Measurements from ENCODE around the gene SQOR. TPM values are rescaled to one million over a fixed set of nuclear protein-coding genes. Genes with fewer than 3 reads are reported as not detected.

The SQOR gene
- total and polyA plus RNA-seq, 2 donors (not counting 1 experiment from before 2014, with no cell fraction given): 81.5 to 129 TPM

GRCh38 chr15:45588219-45588875 is 46.5 kb upstream of the SQOR start:
- peak; percentile 17 to 31 for DNase-seq (ENCODE audit: low read depth in 2 of 2)

DNA sequence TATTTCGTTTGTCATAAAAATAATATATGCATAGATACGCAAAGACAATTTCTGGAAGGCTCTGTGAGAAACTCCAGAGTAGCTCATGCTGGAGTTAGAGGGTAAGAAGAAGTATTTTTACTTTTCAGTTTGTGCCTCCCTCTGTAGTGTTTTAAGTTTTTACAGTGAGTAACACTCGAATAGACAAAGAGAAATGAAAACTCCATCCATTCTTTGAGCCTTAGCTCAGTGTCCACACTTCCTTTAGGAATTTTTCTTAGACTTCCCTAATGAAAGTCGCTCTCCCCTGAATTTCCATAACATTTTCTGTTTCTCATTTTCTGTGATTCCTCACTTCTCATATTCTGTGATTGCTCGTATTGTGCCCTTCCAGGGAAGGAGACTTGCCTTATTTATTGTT is 45.6 kb upstream of the SQOR start:
- Histone ChIP-seq H3K4me3 (replicated peaks in 1 of 4; ENCODE audit: control extremely low read depth in 1 of 4, insufficient read depth in 1 of 4, low read depth in 3 of 4, low read length in 4 of 4) (peak overlapping the region; percentile 1 to 87 (median 82)), H2AFZ (ENCODE audit: low read length) (no peak overlapping the region), H3K27ac (ENCODE audit: insufficient read depth, low read length) (no peak overlapping the region), H4K20me1 (ENCODE audit: control insufficient read depth, extremely low read depth, insufficient read depth, low read length) (no peaks in the 10 kb centered on the region), H3K4me2 (ENCODE audit: extremely low read depth, insufficient read depth, low read length) (peak overlapping the region; percentile 96), H3K27me3 (ENCODE audit: control insufficient read depth, insufficient read depth, low read length) (no peaks in the 10 kb centered on the region), H3K9me3 (ENCODE audit: control insufficient read depth, insufficient read depth, low read depth, low read length) (no peaks in the 10 kb centered on the region), H3K9ac (ENCODE audit: insufficient read depth, low read length) (no peak overlapping the region), H3K4me1 (ENCODE audit: control insufficient read depth, extremely low read depth, insufficient read depth, low read length) (no peaks in the 10 kb centered on the region), H3K36me3 (ENCODE audit: control insufficient read depth, insufficient read depth, low read length) (no peaks in the 10 kb centered on the region), H3K79me2 (ENCODE audit: control insufficient read depth, insufficient read depth, low read length) (peaks cover 49% of the 10 kb centered on the region)
- TF ChIP-seq EZH2 (IDR thresholded peaks at IDR 0.05; ENCODE audit: low read length, missing control alignments) (no peak), CTCF (conservative IDR thresholded peaks at IDR 0.05 in 1 of 2, IDR thresholded peaks at IDR 0.05 in 1 of 2; ENCODE audit: low read depth in 1 of 2, low read length in 2 of 2) (no peak)
- peak in 1 of 2 donors; percentile 53 for DNase-seq (ENCODE audit: low read depth in 2 of 2)

More at GRCh38 chr15:45588219-45588875, 46.5 kb upstream of the SQOR start:
- H4K20me1 ChIP-seq (ENCODE audit: control insufficient read depth, extremely low read depth, insufficient read depth, low read length): no peaks in the 10 kb centered on the region
- H3K4me1 ChIP-seq (ENCODE audit: control insufficient read depth, extremely low read depth, insufficient read depth, low read length): no peaks in the 10 kb centered on the region
- H3K4me2 ChIP-seq (ENCODE audit: extremely low read depth, insufficient read depth, low read length): peak overlapping the region; percentile 96
- peak overlapping the region; percentile 99 for H3K9ac ChIP-seq (ENCODE audit: insufficient read depth, low read length)
- H3K36me3 ChIP-seq (ENCODE audit: control insufficient read depth, insufficient read depth, low read length): no peaks in the 10 kb centered on the region
- no peaks in the 10 kb centered on the region for H3K9me3 ChIP-seq (ENCODE audit: control insufficient read depth, insufficient read depth, low read depth, low read length)
- H3K4me3 ChIP-seq (replicated peaks in 1 of 4; ENCODE audit: control extremely low read depth in 1 of 4, insufficient read depth in 1 of 4, low read depth in 3 of 4, low read length in 4 of 4): peak overlapping the region; percentile 82 to 87 (median 84)
- H3K79me2 ChIP-seq (ENCODE audit: control insufficient read depth, insufficient read depth, low read length): peaks cover 45% of the 10 kb centered on the region
- TF ChIP-seq EZH2 (IDR thresholded peaks at IDR 0.05; ENCODE audit: low read length, missing control alignments) (no peak), CTCF (conservative IDR thresholded peaks at IDR 0.05 in 1 of 2, IDR thresholded peaks at IDR 0.05 in 1 of 2; ENCODE audit: low read depth in 1 of 2, low read length in 2 of 2) (no peak)
- no peak overlapping the region for H2AFZ ChIP-seq (ENCODE audit: low read length)
- peak overlapping the region; percentile 92 for H3K27ac ChIP-seq (ENCODE audit: insufficient read depth, low read length)
- no peaks in the 10 kb centered on the region for H3K27me3 ChIP-seq (ENCODE audit: control insufficient read depth, insufficient read depth, low read length)

GRCh38 chr15:45594319-45594718 is 40.5 kb upstream of the SQOR start:
- peak in 1 of 2 donors; percentile 40 for DNase-seq (ENCODE audit: low read depth in 2 of 2)
- no peak overlapping the region for H3K4me2 ChIP-seq (ENCODE audit: extremely low read depth, insufficient read depth, low read length)

More at GRCh38 chr15:45594319-45594718, 40.5 kb upstream of the SQOR start:
- no peak overlapping the region for H2AFZ ChIP-seq (ENCODE audit: low read length)
- H3K9ac ChIP-seq (ENCODE audit: insufficient read depth, low read length): no peak overlapping the region
- peaks cover 1% of the 10 kb centered on the region for H3K36me3 ChIP-seq (ENCODE audit: control insufficient read depth, insufficient read depth, low read length)
- no peak overlapping the region for H3K4me3 ChIP-seq (replicated peaks in 1 of 4; ENCODE audit: control extremely low read depth in 1 of 4, insufficient read depth in 1 of 4, low read depth in 3 of 4, low read length in 4 of 4)
- TF ChIP-seq CTCF (conservative IDR thresholded peaks at IDR 0.05 in 1 of 2, IDR thresholded peaks at IDR 0.05 in 1 of 2; ENCODE audit: low read depth in 1 of 2, low read length in 2 of 2): no peak
- no peak for TF ChIP-seq EZH2 (IDR thresholded peaks at IDR 0.05; ENCODE audit: low read length, missing control alignments)
- peaks cover 3% of the 10 kb centered on the region for H4K20me1 ChIP-seq (ENCODE audit: control insufficient read depth, extremely low read depth, insufficient read depth, low read length)
- H3K27ac ChIP-seq (ENCODE audit: insufficient read depth, low read length): no peak overlapping the region
- no peaks in the 10 kb centered on the region for H3K27me3 ChIP-seq (ENCODE audit: control insufficient read depth, insufficient read depth, low read length)
- no peaks in the 10 kb centered on the region for H3K4me1 ChIP-seq (ENCODE audit: control insufficient read depth, extremely low read depth, insufficient read depth, low read length)
- H3K9me3 ChIP-seq (ENCODE audit: control insufficient read depth, insufficient read depth, low read depth, low read length): no peaks in the 10 kb centered on the region
- H3K79me2 ChIP-seq (ENCODE audit: control insufficient read depth, insufficient read depth, low read length): peaks cover 39% of the 10 kb centered on the region
